HEK293 (cell line): ENCODE results near the gene PKP4.
A peak's percentile ranks its signal among the peaks of the same experiment; 100 is the strongest.

Experiments used
- CTCF ChIA-PET: fragments of 350-600 bp; formaldehyde crosslinking; extraction: SDS; loops from one replicate; lab custom pipeline; 2021; ENCODE audit warnings: antibody characterized with exemption; lab: Yijun Ruan, JAX
- POLR2A ChIA-PET: fragments of 300-600 bp; formaldehyde crosslinking; extraction: SDS; loops from one replicate; lab custom pipeline; 2020; ENCODE audit warnings: antibody characterized with exemption, inconsistent platforms; lab: Yijun Ruan, JAX
- H3K27ac ChIP-seq: fragments of 200-500 bp; sonication (Bioruptor generic); 2 replicates; pipeline ENCODE4 v1.5.1; 2014; ENCODE audit warnings: low read depth, low read length, control low read depth, inconsistent platforms; ENCODE audit errors: extremely low read depth
- H3K36me3 ChIP-seq, 2 experiments: fragments of 200-500 bp in 1 of 2; sonication (Bioruptor generic) in 1 of 2; 1 replicate in 1 of 2; 2 replicates in 1 of 2; pipeline ENCODE4 v1.5.1; 2014 to 2017; ENCODE audit warnings: inconsistent platforms in 2 of 2, low read length in 2 of 2; ENCODE audit not compliant: control insufficient read depth in 2 of 2, insufficient read depth in 1 of 2
- H3K4me1 ChIP-seq: fragments of 200-500 bp; sonication (Bioruptor generic); 2 replicates; pipeline ENCODE4 v1.5.1; 2014; ENCODE audit warnings: mild to moderate bottlenecking, low read length, inconsistent platforms; ENCODE audit not compliant: control insufficient read depth, insufficient read depth
- H3K4me3 ChIP-seq: 2 replicates; pipeline ENCODE4 v1.5.1; 2011; ENCODE audit warnings: low read depth, mild to moderate bottlenecking, control low read depth, low read length, moderate library complexity
- H3K9me3 ChIP-seq: fragments of 200-500 bp; sonication (Bioruptor generic); 2 replicates; pipeline ENCODE4 v1.5.1; 2014; ENCODE audit warnings: low read depth, low read length, inconsistent platforms; ENCODE audit not compliant: control insufficient read depth, insufficient read depth
- EGR2 ChIP-seq: fragments of 450-650 bp; formaldehyde crosslinking; IDR thresholded peaks from 2 replicates; pipeline ENCODE4 v1.5.1; 2016; ENCODE audit warnings: low read depth, missing biosample characterization, missing genetic modification characterization
- PATZ1 ChIP-seq: fragments of 450-650 bp; formaldehyde crosslinking; IDR thresholded peaks from 2 replicates; pipeline ENCODE4 v1.5.1; 2016; ENCODE audit warnings: missing biosample characterization, missing genetic modification characterization
- PRDM6 ChIP-seq: fragments of 450-650 bp; formaldehyde crosslinking; IDR thresholded peaks from 2 replicates; pipeline ENCODE4 v1.5.1; 2017; ENCODE audit warnings: missing biosample characterization, missing genetic modification characterization
- ZBTB20 ChIP-seq: fragments of 450-650 bp; formaldehyde crosslinking; IDR thresholded peaks from 2 replicates; pipeline ENCODE4 v1.5.1; 2016; ENCODE audit warnings: missing biosample characterization, missing genetic modification characterization
- ZNF114 ChIP-seq: fragments of 450-650 bp; formaldehyde crosslinking; IDR thresholded peaks from 2 replicates; pipeline ENCODE4 v1.5.0; 2017; ENCODE audit warnings: missing biosample characterization, missing genetic modification characterization
- ZNF26 ChIP-seq: fragments of 450-650 bp; formaldehyde crosslinking; IDR thresholded peaks from 2 replicates; pipeline ENCODE4 v1.5.1; 2016; ENCODE audit warnings: missing biosample characterization, missing genetic modification characterization
- ZNF561 ChIP-seq: fragments of 450-650 bp; IDR thresholded peaks from 2 replicates; pipeline ENCODE4 v1.5.1; 2018; ENCODE audit warnings: missing biosample characterization, missing genetic modification characterization, borderline replicate concordance
- ZNF600 ChIP-seq: fragments of 450-650 bp; formaldehyde crosslinking; IDR thresholded peaks from 2 replicates; pipeline ENCODE4 v1.5.1; 2016; ENCODE audit warnings: missing biosample characterization, missing genetic modification characterization
- ZNF629 ChIP-seq: fragments of 450-650 bp; formaldehyde crosslinking; IDR thresholded peaks from 2 replicates; pipeline ENCODE4 v1.5.1; 2017; ENCODE audit warnings: missing biosample characterization, missing genetic modification characterization
- ZNF645 ChIP-seq: fragments of 450-650 bp; formaldehyde crosslinking; IDR thresholded peaks from 2 replicates; pipeline ENCODE4; 2016; ENCODE audit warnings: missing biosample characterization, missing genetic modification characterization
- ZNF664 ChIP-seq: fragments of 450-650 bp; formaldehyde crosslinking; IDR thresholded peaks from 2 replicates; pipeline ENCODE4 v1.5.1; 2016; ENCODE audit warnings: missing biosample characterization, missing genetic modification characterization
- ZNF837 ChIP-seq: fragments of 450-650 bp; formaldehyde crosslinking; IDR thresholded peaks from 2 replicates; pipeline ENCODE4 v1.5.1; 2016; ENCODE audit warnings: missing biosample characterization, missing genetic modification characterization
- ZXDB ChIP-seq: fragments of 450-650 bp; formaldehyde crosslinking; IDR thresholded peaks from 2 replicates; pipeline ENCODE4 v1.5.1; 2016; ENCODE audit warnings: missing biosample characterization, missing genetic modification characterization

Gene PKP4

GRCh38 chr2:158560259-158560658 is 103.5 kb downstream of the PKP4 start:
- POLR2A ChIA-PET: no interaction called here

GRCh38 chr2:158561054-158561453 is 104.3 kb downstream of the PKP4 start:
- TF ChIP-seq ZNF561 (tag by site-specific recombination): no peak
- no peak for TF ChIP-seq ZXDB (tag by site-specific recombination)
- no peak for TF ChIP-seq ZNF664 (tag by site-specific recombination)
- TF ChIP-seq ZNF600 (tag by site-specific recombination): no peak
- Histone ChIP-seq H3K9me3 (no peaks in the 10 kb centered on the region), H3K4me1 (no peaks in the 10 kb centered on the region), H3K4me3 (no peak overlapping the region), H3K27ac (no peak overlapping the region), H3K36me3 (no peaks in the 10 kb centered on the region)
- CTCF ChIA-PET: interaction anchor here (0.6 kb wide), 1 partner anchor 188 kb away, joined by 3 read pairs; no protein-coding TSS in a partner anchor
- POLR2A ChIA-PET: no interaction called here

More at GRCh38 chr2:158560259-158560658, 103.5 kb downstream of the PKP4 start:
- CTCF ChIA-PET: no interaction called here
- H3K36me3 ChIP-seq: no peaks in the 10 kb centered on the region
- no peak overlapping the region for H3K27ac ChIP-seq
- TF ChIP-seq ZNF645 (tag by site-specific recombination) (no peak), ZNF561 (tag by site-specific recombination) (no peak), ZNF114 (no peak), ZNF26 (tag by site-specific recombination) (no peak), PRDM6 (tag by site-specific recombination) (no peak)
- TF ChIP-seq, all 188 proteins: peak for 0
- Histone ChIP-seq H3K4me3 (no peak overlapping the region), H3K4me1 (no peaks in the 10 kb centered on the region), H3K9me3 (no peaks in the 10 kb centered on the region)

GRCh38 chr2:158567208-158567607 is 110.5 kb downstream of the PKP4 start:
- CTCF ChIA-PET: interaction anchor here (0.7 kb wide), 2 partner anchors 389 to 938 kb away, joined by 3 read pairs; no protein-coding TSS in a partner anchor

More at GRCh38 chr2:158567208-158567607, 110.5 kb downstream of the PKP4 start:
- Histone ChIP-seq H3K27ac (no peak overlapping the region), H3K4me1 (no peaks in the 10 kb centered on the region), H3K9me3 (no peaks in the 10 kb centered on the region), H3K36me3 (no peaks in the 10 kb centered on the region), H3K4me3 (no peak overlapping the region)
- POLR2A ChIA-PET: no interaction called here
- TF ChIP-seq EGR2 (tag by site-specific recombination): peak; percentile 29; the same call in 1 of the 2 replicates
- no peak for TF ChIP-seq ZBTB20
- TF ChIP-seq PATZ1 (tag by site-specific recombination): no peak
- TF ChIP-seq ZNF629 (tag by site-specific recombination): no peak
- TF ChIP-seq ZNF837: no peak
